A673 (cell line): ENCODE measurements around the gene LINGO3.

Experiments used
- CTCF ChIP-seq: fragments of 300-800, 200-600 bp; sonication (generic); conservative IDR thresholded peaks from 2 replicates; pipeline ENCODE4 v1.5.1; 2017; ENCODE audit warnings: low read depth, mild to moderate bottlenecking, antibody characterized with exemption, low read length, moderate library complexity, mixed read lengths
- EZH2 ChIP-seq: fragments of 200-600 bp; sonication (generic); IDR thresholded peaks from 2 replicates; pipeline ENCODE4 v1.6.1; 2017; ENCODE audit warnings: borderline replicate concordance, low read depth, mild to moderate bottlenecking, mixed read lengths, antibody characterized with exemption, low read length; ENCODE audit not compliant: poor library complexity, severe bottlenecking

GRCh38 chr19:2270423-2271233 is 37.3 kb downstream of the LINGO3 start:
- TF ChIP-seq CTCF (no peak), EZH2 (no peak)
